Measurements from ENCODE around the gene DMRT2.

Gene DMRT2

DNA sequence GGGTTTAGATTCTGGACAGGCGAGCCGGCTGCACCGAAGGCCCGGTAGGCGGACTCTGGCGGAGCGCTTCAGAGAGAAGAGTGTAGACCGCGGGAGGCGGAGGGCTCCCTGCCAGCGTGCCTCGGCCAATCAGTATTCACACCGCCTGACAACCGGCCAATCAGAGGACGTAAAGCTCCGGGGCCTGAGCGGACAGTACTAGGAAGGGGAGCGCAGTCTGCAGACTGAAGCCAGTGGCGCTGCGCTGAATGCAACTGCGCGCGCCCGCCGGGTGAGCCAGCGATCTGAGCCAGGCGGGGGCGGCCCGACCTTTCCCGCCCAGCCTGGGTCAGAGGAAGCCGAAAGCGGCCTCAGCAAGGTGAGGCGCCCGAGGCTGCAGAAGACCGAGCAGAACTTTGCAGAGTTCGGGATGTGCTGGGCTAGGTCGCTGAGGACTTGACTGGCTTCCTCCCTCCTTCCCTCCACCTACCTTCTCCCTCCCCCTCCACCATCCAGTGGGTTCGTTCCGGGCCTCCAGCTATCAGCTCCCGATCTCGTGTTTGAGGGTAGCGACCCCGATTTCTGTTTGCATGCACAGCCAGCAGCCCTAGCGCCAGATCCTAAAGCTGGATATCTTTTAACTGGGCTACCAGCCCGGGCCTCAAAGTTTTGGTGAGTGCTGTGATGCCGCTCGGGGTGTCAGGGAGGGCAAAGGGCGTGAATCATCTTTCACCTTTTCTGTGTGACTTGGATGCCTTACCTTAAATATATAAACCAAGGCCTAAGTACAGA, at the start of gene DMRT2:
DMRT2 (plus strand) TSS at position 233 of the 771 bp plus-strand sequence. CDS start 1,257 bp downstream, outside the sequence.
- no peak for DNase-seq

DNA sequence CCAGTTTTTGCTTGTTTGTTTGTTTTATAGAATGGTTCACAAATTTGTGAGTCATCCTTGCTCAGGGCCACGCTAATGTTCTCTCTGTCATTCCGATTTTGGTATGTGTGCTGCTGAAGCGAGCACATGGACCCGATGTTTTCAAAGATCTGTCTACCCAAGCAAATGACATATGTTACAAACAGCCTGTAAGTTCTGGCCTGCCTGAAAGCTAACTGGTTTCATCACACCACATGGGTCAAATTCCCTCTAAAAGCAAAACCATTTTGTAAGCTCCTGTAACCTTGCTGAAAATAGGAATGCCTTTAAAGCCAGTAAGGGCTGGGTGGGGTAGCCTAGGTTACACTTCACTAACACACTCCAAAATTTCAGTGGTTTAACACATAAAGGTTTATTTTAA, 48.3 kb upstream of the DMRT2 start:
- no peak for DNase-seq

DNA sequence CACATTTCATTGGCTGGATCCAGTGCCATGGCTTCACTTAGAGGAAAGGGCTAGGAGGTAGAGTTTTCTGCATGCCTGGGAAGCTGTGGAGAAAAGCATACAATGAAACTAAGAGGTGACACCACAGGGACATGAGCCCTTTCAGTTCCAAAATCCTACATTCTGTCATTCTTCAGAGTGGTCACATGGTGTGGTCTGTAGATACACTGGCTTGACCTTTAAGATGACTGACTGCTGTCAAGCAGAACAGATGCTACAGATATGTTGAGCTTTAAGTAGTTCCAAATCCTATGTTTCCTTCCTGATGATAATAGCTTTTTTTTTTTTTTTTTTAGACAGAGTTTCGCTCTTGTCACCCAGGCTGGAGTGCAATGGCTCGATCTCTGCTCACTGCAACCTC, 47.5 kb upstream of the DMRT2 start:
- DNase-seq = no peak

DNA sequence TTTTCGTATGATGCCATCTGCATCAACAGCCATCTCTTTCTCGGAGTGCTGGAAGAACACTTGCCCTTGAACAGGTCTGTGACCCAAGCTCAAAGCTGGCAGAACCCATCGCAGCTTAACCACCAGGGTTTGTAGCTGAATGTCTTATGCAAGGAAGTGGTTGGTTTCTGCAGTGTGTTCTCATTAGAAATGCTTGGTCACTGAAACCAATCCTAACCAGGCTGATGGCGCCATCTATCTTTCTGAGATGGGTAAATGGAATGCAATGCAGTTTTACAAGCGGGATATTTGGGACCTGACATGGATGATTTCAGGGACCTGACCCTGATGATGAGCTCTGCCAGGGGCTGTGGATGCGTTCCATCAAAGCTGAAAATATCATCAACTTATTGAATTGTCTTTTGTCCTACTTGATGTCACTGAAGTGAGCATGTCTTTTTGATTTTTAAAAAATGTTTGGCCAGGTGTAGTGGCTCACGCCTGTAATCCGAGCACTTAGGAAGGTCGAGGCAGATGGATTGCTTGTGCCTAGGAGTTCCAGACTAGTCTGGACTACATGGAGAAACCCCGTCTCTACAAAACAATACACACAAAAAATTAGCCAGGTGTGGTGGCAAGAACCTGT, 45.0 kb upstream of the DMRT2 start:
- peak; percentile 53 to 79 for DNase-seq

DNA sequence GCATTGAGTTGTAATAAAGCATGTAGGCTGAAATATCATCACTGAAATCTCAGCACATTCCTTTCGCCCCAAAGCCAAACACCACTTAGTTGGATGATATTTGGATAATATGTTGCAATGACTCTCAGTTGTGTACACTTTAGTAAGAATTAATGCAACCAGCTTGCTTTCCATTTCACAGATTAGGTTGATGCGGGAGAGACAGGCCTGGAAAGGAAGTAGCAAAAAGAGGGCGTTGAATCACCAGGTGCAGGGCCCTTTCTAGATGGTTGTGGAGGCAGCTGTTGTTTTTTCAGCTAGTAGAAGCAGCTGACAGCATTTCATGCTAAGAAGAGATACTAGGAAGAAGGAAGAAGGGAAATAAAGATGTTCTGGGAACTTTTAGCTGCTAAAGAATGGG, 42.8 kb upstream of the DMRT2 start:
- DNase-seq = no peak

DNA sequence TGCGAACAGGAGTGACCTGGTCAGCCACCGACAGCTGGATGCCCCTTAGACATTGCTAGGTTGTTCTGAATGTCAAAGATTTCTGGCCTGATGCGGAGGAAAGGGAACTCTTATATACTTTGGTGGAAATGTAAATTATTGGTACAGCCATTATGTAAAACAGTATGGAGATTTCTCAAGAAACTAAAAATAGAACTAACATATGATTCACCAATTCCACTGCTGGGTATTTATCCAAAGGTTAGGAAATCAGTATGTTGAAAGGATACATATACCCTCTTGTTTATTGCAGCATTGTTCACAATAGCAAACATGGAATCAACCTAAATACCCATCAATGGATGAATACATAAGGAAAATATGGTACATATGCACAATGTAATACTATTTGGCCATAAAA, 41.9 kb upstream of the DMRT2 start:
- DNase-seq = no peak

DNA sequence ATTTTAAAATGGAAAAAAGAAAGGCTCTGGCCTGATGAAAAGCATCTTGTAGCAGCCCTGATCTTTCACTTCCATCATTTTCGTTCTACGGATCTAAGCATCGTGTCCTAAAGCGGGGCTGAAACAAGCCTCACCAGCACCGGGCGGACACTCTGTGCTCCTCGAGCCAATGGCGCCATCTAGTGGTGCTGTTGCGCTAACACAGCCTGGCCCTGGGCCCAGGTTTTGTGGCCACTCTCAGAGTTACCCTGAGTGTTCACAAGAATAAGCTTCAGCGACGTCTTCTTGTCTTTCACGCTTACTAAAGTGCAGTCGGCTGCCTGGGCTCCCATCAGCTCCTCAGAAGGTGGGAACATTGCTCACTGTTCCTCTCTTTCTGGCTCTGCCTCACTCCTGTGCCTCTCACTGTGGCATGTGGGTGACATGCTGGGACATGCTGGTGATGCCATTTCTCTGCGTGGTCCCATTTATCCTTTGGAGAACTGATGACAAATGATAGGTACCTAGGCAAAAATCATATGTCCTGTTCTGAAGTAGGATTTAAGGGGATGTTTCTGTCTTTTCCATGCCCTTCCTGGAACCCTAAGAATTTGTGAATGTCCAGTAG, 41.0 kb upstream of the DMRT2 start:
- peak; percentile 69 to 92 for DNase-seq

DNA sequence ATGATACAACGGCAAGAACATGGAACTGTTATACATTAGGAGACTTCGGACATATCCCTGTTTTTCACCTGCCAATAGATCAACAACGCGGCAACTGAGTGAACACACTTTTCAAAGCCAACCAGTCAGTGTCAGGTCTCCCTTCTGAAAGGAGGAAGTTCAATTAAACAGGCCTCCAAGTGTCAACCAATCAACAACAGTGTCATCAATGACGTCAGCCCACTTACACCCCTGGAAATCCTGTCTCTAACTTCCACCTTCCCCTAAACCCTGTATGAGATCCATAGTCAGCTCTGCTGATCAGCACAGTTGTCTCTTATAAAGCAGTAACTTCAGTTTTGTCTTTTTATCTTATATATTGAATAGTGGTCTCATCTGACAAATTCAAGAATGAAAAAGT, 37.1 kb upstream of the DMRT2 start:
- DNase-seq = no peak

DNA sequence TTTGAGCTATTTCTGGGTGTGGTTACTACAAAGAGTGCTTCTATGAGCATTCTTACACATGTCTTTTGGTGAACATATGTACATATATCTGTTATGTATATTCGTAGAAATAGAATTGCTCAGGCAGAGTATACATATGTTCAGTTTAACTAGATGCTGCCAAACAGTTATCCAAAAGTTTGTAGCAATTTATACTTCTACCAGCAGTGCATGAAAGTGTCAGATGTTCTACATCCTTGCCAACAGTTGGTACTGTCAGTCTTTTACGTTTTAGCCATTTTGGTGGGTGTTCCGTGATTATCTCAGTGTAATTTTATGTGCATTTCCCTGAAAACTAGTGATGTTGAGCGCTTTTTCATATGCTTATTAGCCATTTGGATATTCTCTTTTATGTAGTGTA, 35.9 kb upstream of the DMRT2 start:
- DNase-seq = no peak

DNA sequence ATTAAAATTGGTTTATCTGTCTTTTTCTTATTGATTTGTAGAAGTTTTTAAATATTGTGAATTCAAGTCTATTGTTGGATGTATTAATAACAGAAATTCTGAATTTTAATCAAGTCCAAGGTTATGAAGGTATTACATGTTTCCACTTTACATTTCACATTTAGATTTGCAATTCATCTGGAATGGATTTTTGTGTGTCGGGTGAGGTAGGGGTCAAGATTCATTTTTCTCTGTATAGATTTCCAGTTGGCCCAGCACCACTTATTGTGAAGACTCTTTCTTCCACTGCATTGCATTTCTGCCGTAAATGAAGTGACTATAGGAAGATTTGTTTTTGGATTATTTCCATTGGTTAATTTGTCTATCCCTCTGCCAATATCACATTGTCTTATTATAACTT, 35.5 kb upstream of the DMRT2 start:
- DNase-seq = no peak

DNA sequence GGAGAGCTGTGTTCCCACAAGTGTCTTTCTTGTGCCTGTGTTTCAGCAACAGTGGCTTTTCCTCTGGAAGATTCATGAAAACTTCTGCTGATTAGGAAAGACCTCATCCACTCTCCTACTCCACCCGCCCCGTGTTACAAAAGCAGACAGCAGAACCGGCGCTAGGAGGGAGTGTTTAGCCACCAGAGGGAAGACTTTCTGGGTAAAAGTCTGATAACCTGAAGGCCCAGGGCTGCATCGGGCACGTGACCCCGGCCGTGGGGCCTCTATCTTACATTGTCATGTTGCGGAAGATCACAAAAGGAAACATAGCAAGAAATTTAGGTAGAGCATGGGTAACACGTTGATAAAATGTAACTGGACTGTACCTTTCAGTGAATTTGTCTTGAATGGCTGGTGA, 32.0 kb upstream of the DMRT2 start:
- DNase-seq = peak in 1 of 2 experiments; percentile 50

DNA sequence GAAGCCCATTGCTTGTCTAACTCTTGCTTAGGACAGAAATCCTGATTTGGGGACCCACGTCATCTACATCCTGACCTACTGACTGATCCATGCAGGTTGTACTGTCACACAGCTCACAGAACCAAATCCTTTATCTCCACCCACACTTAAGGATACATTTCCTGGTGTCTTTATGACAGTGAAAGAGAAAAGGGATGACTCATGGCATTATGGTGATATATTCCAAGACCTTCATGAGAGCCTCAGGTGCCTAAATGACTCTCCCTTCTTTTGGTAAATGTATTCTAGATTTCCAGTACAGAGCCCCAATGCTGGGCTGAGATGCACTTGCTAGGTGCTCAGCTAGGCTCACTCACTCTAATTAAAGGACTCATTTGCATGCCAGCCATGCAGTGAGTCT, 26.0 kb upstream of the DMRT2 start:
- DNase-seq = no peak

DNA sequence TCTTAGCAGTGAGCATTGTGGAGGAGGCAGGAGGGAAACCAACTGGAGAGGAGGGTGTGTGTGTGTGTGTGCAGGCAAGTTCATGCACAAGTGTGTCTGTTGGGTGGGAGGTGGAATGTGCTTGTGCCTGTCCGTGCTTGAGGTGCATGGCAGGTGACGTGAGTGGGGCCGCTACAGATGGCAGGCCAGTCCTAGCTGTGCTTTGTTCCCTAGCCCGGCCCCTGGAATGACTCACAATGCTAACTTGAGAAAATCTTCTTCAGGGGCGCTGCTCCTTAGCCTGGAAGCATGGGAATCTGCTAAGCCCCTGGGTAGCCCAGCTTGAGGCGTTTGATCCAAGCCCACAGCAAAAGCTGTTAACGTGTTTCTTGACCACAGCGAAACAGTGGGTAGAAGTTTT, 25.0 kb upstream of the DMRT2 start:
- DNase-seq = no peak

DNA sequence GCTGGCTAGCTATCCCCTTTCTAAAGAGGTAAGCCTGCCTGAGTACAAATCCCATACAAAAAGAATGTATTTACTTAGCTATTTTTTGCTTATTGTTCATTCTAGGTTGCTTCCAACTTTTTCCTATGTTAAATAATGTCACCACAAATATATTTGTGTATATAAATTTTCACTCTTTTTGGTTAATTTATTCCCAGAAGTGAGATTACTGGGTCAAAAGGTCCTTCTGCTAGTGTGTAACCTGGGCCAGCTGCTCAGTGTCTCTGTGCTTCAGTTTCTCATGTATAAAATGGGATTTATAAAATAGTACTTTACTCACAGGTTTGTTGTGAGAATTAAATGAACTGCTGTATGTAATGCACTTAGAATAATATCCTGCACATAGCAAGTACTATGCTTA, 23.9 kb upstream of the DMRT2 start:
- no peak for DNase-seq

DNA sequence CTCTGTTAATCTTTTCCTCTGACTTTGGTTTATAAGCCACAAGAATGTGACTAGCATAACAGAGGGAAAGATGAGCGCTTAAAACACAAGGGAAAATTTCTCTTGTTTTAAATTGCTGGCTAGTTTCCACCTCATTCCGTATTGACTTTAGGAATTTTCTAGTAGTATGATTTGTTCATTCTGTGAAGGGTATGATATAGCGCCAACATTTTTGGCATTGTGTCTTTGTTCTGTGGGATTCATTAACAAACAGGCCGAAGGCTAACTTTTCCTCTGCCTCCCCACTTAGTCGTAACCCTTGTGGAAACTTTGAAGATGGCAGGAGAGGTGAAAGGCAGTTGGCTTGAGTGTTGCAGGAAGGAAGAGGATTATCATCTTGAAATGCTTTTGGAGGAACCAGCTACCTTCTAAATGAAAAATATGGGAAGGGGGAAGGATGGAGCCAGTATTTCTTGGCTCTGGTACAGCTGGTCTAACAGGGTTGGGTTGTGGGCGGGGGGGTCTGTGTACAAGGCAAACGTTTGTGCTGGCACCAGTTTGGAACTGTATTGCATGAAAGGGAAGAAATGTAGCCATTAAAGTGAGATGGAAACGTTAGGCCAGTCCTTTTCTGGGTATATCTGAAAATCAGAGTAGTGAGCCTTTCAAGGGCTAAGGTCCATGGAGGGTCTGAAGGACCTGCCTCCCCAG, 21.5 kb upstream of the DMRT2 start:
- no peak for DNase-seq

DNA sequence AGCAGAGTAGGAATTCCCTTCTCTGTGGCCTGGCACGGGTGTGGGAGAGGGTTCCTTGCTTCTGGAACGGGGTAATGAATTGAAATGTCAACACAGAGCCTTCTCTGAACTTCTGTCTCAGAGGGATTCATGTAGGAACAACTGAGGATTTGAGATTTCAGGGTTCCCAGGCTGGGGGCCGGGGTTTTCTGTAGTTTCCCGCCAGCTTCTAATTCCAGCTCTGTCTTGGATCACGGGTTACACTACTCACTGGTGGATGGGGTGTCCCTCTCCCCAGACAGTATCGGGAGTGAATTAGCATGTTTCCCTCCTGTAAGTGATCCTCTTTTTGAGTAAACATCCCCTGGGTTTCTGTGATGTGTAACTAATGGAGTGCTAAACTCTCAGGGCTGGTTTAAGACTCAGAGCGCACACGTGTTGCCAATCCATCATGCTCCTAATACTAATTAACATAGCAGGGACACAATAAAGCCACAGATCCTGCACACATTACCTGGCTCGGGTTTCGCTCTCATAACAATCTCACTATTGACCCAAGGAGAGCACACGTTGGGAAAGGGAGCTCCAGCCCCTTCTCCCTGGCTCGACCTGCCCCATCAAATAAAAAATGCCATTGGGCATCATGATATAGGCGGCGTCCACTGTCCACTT, 18.1 kb upstream of the DMRT2 start:
- DNase-seq = no peak

DNA sequence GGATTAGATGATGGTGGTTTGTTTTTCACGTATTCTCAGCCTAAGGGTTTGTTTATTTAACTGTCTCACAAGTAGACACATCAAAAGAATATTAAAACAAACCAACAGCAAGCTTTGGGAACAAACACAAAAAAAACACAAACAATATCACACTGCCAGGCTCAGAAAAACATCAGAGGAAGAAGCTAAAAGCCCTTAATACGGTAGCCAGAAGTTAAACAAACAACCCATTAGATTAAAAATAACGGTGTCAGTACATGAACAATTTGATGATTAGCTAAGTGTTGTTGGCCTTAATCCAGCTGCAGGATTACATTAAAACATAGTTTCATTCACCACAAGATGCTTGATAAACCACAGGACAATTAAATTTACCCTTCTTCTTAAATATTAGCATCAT, 15.9 kb upstream of the DMRT2 start:
- no peak for DNase-seq

DNA sequence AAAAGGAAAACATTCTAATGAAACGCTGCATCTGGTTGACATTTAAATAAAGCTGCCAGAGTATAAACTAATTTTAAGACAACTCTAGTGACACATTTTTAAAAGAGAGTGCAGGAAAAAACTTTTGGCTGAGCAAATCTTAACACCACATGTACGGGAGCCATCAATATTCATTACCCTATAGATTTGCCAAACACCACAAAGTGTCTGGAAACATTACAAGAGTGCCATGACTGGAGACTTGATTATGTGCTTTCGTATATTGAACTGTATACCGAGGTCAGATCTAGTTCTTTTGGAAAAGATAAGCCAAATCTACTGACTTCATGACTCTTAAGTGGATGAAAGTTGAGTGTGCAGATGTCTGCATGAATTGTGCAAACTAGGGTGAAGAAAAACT, 10.6 kb upstream of the DMRT2 start:
- no peak for DNase-seq

DNA sequence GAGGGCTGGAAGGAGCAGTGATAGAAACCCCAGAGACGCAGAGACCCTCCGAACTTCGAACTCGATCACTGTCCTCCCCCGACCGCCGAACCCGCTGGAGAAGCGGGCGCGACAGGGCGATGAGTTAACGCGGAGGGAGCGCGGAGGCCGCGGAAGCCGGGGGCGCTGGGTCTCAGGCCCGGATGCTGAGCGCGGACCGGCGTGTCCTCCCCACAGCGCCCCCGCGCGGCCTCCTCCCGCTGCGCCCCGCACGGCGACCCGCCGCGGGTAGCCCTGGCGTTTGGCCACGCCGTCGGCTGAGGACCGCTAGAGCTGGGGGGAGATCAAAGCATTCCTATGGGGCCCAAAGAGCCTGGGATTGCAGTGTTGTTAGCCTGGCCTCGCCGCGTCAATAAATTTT, 7.7 kb upstream of the DMRT2 start:
- DNase-seq = no peak

DNA sequence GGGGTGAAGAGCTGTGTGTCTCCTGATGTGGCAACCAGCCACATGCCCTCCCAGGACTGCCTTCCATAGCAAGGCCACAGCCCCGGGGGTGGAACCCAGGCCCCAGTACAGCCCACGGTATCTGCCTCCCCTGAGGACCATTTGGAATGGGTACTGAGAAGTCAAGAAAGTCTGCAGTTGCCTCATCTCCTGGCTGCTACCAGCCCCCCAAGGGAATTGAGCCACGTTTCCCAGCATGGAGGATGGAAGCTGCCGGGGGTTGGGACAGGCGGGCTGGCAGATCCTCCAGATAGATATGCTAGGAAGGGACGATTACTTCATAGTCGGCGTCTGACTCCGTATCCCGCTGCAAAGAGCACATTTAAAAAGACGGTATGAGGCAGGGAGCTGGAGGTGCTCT, 5.5 kb upstream of the DMRT2 start:
- DNase-seq = no peak

DNA sequence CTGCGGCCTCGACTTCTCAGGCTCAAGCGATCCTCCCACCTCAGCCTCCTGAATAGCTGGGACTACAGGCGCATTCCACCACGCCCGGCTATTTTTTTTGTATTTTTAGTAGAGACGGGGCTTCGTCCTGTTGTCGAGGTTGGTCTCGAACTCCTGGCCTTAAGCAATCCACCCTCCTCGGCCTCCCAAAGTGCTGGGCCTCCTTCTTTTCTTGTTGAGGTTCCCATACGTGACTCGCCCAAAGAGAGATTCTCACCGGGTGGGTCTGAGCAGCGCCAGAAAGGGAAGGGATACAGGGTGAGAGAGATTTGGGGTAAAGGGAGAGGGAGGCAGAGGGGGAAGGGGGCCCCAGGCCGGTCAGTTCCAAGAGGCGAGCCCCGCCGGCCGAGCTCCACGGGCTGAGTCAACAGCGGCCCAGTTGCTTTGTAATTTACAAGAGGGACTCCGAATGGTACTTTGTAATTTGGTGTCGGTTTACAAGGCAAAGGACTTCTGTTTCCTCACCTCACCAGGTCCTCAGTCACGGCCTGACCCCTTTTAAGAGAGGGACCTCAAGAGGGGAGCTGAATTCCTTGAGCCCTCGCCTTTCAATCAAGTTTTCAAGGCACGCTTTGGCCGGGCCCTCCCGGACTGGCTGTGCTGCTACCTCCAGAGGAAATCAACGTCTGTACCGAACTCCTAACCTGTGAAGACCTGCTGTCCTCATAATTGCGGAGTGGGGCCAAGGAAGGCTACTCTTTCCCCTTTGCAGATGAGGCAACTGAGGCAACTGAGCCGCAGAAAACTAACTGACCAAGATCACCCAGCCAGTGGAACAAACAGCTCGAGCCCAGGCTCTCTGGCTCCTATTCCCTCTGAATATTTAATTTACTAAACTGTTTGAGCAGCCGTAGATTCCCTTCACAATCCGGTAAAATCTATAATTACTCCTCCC, 3.3 kb upstream of the DMRT2 start:
- DNase-seq = no peak

DNA sequence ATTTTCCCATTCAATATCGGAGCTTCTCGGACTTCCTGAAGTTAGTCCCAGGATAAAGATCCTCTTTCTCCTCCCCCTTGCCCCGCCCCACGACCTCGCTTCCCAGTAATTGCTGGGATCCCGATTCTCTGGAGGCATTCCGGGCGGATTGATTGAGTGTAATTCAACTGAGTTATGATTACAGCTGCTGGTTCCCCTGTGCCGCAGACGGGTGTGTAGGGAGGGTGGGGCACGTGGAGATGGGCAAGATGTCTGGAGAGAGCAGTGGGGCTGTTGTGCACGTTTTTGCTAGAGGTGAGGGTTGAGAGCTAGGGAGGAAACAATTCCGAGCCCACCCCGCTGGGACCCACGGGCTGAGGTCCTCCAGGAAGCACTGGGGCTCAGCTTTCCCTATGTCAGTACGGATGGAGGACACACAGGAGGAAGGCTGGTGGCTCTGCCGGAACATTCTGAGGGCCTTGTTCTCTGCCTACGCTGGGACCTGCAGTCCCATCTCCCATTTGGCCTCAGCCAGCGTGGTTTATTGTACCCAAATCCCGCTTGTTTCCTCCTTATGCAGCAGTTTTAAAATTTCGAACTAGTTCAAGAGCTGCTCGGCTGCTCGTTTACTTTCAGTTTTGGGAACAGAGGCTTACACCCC, 2.4 kb upstream of the DMRT2 start:
- no peak for DNase-seq
